ENCODE data around the gene ZG16.
A peak's percentile ranks its signal among the peaks of the same experiment; 100 is the strongest.

- no peak for TF ChIP-seq CTCF (IDR thresholded peaks at IDR 0.05)
- TF ChIP-seq POLR2AphosphoS5 (IDR thresholded peaks at IDR 0.05): peak; percentile 28
- TF ChIP-seq POLR2A (IDR thresholded peaks at IDR 0.05): no peak
- TF ChIP-seq EP300 (IDR thresholded peaks at IDR 0.05): no peak
These were observed 47.3 kb downstream of the ZG16 start for GRCh38 chr16:29825145-29826044.
